Dermis microvascular lymphatic vessel endothelial cell (primary cell): ENCODE data around the gene DKK1. TPM values are rescaled to one million over a fixed set of nuclear protein-coding genes. Genes with fewer than 3 reads are reported as not detected.

Source experiments
- DNase-seq, 2 donors: peaks; one replicate each; pipeline versions ENCODE4 v3.0.0 to v3.0.0-alpha.2; 2010; ENCODE audit warnings: low read depth in 2 of 2
- total RNA-seq: library from RNA; depleted of rRNA; stranded (reverse); fragments of >200 nt; gene quantifications from 2 replicates; pipeline ENCODE4 v1.2.1, GENCODE V29; 2014

The DKK1 gene, protein sequence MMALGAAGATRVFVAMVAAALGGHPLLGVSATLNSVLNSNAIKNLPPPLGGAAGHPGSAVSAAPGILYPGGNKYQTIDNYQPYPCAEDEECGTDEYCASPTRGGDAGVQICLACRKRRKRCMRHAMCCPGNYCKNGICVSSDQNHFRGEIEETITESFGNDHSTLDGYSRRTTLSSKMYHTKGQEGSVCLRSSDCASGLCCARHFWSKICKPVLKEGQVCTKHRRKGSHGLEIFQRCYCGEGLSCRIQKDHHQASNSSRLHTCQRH
- 11.8 and 12.7 TPM in 2 replicates for total RNA-seq

DNA sequence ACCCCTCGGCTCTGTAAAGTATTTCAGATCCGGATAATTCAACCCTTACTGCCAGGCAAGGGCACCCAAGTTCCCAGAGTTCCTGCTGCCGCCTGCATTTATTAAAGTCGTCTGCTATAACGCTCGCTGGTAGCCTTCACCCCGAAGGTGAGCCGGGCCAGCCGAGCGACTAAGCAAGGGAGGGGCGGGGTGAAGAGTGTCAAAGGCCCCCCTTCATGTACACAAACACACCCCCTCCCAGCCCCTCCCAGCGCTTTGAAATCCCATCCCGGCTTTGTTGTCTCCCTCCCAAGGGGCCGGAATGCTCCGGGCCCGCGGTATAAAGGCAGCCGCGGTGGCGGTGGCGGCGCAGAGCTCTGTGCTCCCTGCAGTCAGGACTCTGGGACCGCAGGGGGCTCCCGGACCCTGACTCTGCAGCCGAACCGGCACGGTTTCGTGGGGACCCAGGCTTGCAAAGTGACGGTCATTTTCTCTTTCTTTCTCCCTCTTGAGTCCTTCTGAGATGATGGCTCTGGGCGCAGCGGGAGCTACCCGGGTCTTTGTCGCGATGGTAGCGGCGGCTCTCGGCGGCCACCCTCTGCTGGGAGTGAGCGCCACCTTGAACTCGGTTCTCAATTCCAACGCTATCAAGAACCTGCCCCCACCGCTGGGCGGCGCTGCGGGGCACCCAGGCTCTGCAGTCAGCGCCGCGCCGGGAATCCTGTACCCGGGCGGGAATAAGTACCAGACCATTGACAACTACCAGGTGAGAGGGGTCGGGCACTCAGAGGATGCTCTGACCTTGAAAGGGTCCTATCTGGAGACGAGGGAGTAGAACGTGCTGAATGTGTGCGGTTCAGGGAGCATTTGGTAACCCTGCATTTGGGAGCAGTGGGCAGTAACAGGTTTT, at the start of gene DKK1:
Gene DKK1 (plus strand): TSS at position 349 of the 889 bp plus-strand sequence. CDS start 154 bp downstream, at position 503.
- DNase-seq: peak; percentile 64 to 88

DNA sequence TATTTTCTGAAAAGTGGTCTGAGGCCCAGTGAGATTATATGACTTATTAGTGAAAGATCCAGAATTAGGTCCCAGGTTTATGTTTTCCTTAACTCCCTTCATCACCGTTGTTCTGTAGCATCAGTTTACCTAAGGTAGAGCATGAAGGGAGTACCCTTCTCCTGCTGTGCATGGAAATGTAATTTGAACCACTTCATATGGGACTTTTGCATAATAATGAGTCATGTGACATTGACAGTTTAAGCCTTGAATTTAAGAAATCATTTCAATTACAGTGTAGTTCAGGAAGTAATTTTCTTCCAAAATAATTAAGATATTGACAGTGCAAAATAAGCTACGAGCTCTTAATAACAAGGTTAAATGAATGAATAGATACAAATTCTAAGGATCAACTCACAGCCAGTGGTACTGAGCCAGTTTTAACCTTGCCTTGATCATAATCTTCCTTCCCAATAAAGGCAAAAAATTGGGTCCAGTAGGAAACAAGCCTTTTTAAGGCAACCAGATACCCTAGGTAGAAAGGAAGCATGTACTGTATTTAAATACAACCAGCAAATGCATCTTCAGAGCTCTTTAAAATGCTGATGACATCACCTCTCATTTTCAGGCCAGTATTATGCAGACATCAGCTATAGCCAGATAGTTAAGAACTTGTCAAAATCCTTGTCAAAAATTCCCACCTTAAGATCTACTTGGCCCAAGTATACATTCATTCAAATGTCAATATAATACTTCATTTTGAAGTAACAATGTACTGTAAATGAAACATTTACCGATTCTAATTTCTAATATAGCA, 48.8 kb upstream of the DKK1 start:
- no peak for DNase-seq

DNA sequence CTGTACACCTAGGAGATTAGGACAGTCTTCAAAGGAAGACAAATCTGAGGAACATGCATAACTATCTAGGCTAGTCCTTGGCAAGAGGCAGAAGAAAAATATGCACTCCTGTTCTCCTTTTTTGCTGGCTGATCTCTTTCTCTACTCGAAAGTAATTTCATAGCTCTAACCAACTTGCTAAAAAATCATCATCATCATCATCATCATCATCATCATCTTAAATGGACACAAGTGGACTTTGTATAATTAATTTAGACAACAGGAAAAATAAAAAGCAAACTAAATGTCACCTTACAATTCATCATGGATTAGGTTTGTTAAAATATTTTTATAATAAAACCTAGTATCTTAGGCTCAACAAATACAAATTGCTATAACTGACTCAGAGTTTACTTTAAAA, 47.2 kb upstream of the DKK1 start:
- no peak for DNase-seq

DNA sequence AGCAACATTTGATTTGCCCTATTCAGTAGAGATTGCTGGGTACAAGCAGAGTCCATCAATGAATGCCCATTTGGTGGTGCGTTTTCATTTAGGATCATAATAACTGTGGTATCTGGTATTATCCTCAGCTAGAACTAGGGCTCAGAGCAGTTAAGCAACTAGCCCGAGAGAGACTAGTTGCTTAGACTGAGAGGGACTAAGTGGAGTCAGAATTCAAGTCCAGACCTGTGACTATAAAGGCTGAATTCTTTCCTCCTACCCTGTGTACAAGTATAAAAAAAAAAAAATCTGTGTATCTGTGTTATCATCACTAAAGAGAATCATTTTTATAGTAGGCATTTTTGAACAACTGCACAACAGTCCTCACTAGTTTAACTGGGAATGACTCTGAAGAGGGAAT, 45.3 kb upstream of the DKK1 start:
- no peak for DNase-seq

DNA sequence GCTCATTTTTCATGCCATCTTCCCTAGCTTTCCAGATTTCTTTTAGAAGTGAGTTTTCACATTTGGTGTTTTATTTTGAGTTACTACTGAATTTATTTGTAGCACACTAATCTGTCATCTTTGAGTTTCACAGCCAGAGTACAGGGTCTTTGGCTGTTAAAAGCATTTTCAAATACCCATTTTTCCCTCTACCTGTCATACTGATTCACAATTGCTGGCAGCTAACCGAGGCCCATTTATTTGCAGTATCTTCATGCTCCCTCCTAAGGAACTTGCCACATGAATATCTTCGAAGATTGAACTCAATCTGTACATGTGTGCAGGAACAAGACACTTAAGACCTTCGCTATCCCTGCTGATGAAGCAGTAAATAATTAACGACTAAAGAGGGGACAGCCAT, 44.8 kb upstream of the DKK1 start:
- DNase-seq: no peak

DNA sequence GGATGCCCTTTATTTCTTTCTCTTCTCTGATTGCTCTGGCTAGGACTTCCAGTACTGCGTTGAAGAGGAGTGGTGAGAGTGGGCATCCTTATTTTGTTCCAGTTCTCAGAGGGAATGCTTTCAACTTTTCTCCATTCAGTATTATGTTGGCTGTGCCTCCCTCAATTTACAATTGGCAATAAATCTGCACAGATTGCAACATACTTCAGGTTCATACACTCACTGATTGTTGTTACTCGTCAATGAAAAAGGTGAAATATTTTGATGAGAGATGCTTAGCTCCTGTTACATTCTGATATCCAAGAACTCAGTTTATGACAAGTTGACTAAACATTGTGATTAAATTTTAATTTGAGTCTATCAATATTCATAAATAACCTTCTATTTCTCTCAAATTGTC, 37.9 kb upstream of the DKK1 start:
- no peak for DNase-seq

DNA sequence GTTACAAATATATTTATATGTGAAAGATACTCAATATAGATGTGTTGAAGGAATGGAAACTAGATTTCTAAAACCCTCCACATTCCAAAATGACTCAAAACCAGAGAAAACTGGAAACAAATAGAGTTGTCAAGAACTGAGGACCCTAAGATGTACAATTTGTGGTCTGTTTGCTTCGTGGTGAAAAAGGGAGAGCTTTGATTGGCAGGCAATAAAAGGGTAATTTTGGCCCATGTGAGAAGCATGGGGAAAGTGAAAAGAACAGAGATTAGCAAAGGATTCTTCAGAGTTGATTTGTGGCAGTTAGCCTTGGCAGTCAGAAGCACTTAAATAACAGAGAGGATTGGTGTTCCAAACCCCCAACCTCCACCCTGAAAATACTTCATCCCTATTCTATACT, 37.1 kb upstream of the DKK1 start:
- DNase-seq: no peak

DNA sequence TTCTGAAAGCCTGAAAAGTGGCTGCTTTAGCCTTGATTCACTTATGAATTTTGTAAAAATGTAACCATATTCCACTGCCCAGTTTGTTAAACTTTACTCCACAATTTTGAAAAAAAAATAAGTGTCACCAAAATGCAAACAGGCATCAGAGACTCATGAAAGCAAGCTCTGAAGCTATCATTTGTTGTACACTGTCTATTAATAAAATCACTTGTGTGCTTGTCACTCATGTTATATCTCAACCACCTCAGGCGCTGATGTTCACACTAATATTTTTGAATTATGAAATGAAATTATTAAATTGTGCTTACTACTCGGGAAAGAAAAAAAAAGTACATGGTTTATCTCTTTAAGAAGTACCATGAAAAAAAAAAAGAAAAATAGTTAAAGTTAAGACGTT, 34.5 kb upstream of the DKK1 start:
- no peak for DNase-seq

DNA sequence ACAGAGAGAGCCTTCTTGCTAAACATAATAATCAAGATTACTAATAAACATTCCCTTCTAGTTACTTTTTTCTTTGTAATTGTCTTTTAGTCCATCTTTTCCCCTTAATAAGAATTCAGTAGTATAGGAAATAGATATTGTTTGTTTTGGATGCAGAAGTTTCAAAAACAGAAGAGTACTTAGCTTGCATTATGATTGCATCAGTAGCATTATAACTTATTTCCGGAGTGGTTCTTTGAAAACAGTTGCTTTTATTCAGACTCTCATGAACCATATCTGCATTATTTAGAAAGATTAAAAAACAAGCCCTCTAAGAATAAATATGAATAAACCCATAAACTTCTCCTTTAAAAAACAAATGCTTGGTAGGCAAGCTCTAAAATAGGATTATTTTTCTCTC, 34.0 kb upstream of the DKK1 start:
- DNase-seq: peak in 1 of 2 donors; percentile 47

DNA sequence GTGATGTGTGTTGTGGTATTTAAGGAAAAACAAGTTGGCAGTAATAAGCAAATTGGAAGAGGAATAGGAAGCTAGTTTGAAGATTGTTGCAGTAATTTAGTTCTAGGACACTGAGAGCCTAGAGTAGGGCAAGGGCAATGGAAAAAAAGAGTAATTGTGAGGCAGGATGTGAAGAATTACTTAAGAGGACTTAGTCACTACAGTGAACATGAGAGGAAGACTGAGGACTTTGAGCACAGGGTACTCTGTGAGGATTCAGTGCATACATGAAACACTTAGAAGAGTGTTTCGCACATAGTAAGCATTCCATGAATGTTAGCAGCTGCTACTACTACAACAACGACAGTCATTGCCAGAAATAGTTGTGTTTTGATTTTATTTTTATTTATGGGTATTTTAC, 30.9 kb upstream of the DKK1 start:
- peak in 1 of 2 donors; percentile 12 for DNase-seq

DNA sequence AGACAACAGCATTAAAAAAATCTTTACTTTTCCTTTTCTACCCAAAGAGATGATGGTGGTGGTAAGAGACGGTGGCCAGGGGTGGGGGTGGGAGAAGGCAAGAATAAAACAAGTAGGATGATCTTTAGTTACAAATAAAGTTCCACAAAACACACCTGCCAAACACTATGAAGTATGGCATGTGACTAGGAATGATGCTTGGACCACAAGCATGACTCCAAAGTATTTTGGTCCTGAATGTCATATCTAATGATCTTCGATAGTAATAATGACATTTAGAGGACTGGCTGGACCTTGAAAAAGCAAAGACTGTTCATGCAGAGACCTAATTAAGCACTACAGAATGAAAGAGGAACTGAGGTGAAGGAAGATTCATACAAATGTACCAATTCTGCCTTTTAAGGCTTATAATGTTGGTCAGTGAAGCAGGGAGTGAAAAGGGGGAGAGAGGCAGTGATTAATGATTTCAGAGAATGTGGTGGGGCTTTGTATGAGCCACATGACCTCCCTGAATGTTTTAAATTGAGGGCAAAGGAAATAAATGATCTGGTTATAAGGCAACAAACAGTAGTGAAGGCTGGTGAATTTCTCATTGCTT, 29.6 kb upstream of the DKK1 start:
- no peak for DNase-seq

DNA sequence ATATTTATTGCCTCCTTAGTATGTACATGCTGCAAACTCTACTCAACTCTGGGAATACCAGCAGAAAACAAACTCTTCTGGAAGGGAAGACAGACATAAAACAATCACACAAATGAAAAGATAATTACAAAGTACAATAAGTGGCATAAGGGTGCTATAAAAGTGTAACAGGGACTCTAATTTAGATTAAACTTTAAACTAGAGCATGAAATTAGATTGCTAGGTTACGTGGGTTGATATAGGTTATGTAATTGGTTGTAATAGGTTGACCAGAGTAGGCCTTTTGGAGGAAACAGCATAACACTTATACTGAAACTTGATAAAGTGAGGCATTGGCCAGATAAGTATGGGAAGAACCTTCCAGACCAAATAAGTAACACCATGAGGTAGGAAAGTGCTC, 26.2 kb upstream of the DKK1 start:
- no peak for DNase-seq

DNA sequence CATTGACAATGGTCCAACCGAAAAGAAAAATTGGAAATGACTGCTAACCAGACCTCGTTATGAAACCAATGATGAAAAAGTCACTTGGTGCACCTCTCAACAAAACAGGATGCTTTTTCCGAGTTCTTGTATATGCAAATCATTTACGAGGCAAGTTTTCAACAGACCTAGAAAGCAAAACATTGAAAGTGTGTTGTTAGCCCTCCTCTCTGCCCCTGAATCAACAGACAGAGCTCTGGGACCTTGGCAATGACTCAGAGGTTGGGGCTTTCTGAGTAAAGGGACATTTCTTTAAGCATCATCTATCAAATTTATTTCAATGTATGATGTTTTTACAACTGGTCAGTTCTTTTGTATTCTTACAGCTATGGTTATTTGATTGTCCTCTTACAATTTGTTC, 16.3 kb upstream of the DKK1 start:
- DNase-seq: no peak

DNA sequence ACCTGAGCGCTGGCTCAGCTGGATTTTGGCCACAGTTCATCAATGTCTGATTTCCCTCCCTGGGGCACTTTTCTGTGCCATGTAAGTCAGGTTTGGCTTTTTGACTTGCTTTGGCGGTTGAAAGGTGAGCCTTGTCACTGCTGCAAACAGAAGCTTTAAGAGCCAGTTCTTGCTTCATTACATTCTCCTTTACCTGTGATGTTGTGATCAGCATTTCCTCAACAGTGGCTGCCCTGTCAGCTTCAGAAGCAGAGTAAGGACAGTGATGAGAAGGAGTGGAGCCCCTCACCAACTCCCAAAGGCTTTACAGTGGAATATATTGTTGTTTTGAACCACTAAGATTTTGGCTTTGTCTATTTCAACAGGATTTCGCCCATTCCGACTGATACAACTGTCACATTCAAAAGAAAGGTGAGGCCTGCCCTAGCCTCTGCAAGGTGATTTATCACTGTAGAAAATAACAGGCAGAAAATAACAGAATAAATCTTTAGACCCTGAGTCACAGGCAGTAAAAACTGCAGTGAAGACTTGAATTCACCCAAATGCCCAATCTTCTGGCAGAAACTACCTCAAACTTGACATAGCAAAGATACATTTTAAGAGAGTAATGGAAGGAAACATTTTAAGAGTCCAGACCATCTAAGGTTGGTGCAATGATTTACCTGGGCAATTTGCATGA, 13.3 kb upstream of the DKK1 start:
- no peak for DNase-seq

DNA sequence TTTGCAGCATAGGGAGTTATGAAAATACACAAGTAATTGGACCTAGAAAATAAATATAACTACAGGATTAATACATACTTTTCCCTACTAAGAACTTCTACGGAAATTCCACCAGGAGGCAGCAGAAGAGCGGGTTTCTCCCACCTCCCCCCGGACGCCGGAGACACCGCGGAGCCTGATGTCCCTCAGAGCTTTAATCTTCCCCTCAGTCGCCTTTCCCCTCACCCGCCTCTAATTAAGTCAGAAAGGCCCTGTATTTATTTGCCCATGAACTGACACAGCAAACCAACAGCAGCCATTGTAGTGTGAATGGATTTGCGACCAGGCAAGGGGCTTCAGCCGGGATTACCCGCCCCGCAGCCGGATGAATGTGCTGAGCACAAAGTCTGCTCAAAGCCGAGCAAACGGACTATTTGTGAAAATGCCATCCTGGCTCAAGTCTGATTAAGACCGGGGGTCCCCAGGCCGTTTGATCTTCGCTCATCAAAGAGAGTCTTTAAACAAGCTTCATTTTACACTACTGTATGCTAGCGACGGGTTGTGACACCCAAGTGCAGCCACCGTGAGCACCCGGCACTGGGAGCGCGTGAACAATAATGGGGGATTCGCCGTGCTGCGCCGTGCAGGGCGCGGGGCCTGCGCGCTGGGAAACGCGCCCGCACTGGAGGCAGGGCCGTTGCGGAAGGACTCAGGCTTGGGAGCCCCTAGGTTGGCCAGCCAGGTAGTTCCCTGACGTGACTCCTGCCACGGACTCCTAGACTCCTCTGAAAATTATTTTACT, 5.6 kb upstream of the DKK1 start:
- DNase-seq: peak; percentile 74 to 87

DNA sequence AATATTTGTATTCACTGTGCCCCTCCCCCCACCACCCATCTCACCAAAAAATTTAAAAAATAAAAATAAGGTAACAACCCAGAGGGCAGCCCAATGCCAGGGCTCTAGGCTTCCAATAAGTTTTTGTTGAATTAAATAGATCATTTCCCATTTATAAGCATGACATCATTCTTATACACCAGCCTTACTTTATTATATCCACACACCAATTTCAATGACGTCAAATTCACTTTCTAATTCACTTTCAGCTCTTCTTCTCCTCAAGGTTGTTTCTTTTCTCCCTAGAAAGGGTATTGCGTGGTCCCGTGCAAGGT, 1.2 kb upstream of the DKK1 start:
- no peak for DNase-seq

DNA sequence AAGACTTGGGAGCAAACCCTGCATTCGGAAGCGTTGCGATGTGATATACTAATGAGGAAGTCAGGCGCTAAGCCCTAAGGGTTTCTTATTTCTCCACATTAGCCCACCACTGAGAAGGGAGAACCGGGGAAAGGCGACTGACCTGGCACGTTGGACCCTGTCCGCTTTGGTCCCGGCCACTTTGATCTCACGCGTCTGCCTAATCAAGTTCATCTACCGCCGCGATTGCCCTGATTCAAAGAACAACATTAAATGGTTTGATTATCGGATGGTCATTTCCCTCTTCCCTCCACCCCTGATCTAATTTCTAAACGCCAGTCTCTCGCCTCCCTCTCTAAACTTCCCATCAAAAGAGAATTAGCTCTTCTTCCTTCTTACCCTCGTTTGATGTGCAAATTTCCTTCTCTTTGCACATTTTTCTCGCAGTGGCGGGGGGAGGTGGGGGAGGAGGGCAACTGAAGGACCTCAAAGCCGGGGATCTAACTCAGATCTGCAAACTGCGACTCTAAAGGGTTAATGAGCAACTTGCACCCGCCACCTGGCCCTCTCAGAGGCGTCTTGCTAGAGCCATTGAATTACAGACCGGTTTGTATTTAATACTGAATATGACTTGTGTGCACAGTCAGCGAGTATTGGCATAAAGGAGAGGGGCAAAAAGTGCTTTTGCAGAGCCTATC, 687 bp upstream of the DKK1 start:
- DNase-seq: peak in 1 of 2 donors; percentile 25

DNA sequence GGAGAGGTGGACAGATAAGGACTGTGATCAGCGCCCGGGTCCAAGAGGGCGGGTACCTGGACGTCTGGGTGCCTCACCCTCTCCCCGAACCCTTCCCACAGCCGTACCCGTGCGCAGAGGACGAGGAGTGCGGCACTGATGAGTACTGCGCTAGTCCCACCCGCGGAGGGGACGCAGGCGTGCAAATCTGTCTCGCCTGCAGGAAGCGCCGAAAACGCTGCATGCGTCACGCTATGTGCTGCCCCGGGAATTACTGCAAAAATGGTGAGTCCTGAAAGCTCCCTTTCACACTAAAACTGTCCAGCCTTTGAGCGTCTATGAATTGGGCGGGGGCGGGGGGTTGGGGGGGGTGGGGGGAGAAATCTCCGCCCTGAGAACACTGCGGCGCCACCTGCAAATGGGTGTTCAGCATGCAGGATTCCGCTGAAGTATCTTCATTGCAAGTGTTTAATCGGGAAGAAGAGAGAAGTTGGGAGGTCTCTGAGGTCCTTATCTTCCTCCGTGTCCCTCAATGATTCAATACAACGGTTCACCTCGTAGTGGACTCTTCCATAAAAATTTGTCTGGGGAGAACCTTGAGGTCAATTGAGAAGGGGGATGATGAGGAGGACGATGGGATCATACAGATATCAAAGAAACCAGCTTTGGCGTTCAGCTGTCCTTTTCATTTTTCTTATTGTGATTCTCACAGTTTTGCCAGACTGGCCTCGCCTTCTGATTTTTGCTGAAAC, 906 bp downstream of the DKK1 start:
- DNase-seq: peak; percentile 10 to 64

DNA sequence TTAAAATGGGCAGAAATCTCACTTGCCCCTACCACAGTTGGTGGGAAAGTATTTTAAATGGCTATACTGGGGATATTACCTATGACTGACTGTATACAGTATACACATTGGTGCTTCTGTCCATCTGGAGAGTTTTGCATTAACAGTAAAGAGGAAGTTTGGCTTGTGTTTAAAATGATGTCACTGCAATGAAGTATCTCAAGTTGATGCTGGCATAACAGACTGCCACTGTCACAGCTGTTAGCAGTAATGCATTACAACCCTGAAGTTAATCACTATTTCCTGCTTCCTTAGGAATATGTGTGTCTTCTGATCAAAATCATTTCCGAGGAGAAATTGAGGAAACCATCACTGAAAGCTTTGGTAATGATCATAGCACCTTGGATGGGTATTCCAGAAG, 1.9 kb downstream of the DKK1 start:
- peak in 1 of 2 donors; percentile 38 for DNase-seq
